Peyer's patch (tissue), 4 donors: ENCODE measurements around the gene REP15.

ENCODE experiments used
- POLR2A ChIP-seq, 2 donors: fragments of 450-650 bp; IDR thresholded peaks; one replicate each; pipeline ENCODE4 v1.5.1; 2017; ENCODE audit warnings: antibody characterized with exemption in 2 of 2, mild to moderate bottlenecking in 2 of 2, moderate library complexity in 2 of 2
- TF ChIP-seq, protein P1 (sequence below), 6 experiments: fragments of 450-650 bp in 4 of 6; fragments of 200-600 bp in 2 of 6; sonication (generic) in 1 of 6; IDR thresholded peaks; one replicate each; pipeline ENCODE4 v1.5.1; 2017 to 2019; ENCODE audit warnings: antibody characterized with exemption in 6 of 6, mild to moderate bottlenecking in 3 of 6, moderate library complexity in 1 of 6

DNA sequence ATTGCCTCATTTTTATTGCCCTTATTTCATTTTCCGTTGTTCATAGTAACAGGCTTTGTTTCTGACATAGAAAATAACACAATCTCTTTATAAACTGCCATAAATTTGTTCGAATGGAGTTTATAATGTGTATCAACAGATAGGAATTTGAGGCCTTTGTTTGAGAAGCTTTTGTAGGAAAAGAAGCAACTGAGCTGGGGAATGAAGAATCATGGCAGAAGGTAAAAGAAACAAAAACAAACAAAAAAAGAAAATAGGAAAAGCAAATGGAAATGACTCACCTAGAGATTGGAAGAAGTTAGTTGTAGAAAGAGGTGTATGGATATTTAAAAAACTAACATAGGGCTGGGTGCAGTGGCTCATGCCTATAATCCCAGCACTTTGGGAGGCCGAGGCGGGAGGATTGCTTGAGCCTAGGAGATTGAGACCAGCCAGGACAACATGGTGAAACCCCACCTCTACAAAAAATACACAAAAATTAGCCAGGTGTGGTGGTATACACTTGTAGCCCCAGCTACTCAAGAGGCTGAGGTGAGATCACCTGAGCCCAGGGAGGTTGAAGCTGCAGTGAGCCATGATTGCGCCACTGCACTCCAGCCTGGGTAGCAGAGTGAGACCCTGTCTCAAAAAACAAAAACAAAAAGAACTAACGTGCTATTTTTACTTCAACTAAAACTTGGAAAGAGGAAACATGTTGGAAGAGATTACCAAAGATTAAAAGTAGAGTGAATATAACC is 523 bp upstream of the REP15 start:
- TF ChIP-seq POLR2A (IDR thresholded peaks at IDR 0.05), result no peak
- TF ChIP-seq, protein P1, sequence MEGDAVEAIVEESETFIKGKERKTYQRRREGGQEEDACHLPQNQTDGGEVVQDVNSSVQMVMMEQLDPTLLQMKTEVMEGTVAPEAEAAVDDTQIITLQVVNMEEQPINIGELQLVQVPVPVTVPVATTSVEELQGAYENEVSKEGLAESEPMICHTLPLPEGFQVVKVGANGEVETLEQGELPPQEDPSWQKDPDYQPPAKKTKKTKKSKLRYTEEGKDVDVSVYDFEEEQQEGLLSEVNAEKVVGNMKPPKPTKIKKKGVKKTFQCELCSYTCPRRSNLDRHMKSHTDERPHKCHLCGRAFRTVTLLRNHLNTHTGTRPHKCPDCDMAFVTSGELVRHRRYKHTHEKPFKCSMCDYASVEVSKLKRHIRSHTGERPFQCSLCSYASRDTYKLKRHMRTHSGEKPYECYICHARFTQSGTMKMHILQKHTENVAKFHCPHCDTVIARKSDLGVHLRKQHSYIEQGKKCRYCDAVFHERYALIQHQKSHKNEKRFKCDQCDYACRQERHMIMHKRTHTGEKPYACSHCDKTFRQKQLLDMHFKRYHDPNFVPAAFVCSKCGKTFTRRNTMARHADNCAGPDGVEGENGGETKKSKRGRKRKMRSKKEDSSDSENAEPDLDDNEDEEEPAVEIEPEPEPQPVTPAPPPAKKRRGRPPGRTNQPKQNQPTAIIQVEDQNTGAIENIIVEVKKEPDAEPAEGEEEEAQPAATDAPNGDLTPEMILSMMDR (IDR thresholded peaks at IDR 0.05), result no peak
